HCT116 (cell line): Measurements from ENCODE around the gene TPBGL. TPM values are rescaled to one million over a fixed set of nuclear protein-coding genes. Genes with fewer than 3 reads are reported as not detected.

ENCODE experiments used
- ATAC-seq: fragments of 200-7000 bp; cut with Tn5 transposase; 2 replicates; pipeline ENCODE4 v1.9.1; 2020; ENCODE audit warnings: mild to moderate bottlenecking, moderate library complexity
- BruUV-seq: library from RNA; stranded (reverse); fragments of 400-500 nt; replicated peaks from 2 replicates; lab custom pipeline; 2021; lab: Mats Ljungman, UMichigan
- CTCF ChIA-PET: fragments of 300-600 bp; sonication (Branson Sonifier 250); formaldehyde crosslinking; loops from one replicate; lab custom pipeline; 2021; ENCODE audit warnings: antibody characterized with exemption; lab: Charles Lee
- POLR2A ChIA-PET: fragments of 300-600, 350-600 bp; sonication (Branson Sonifier 250); formaldehyde crosslinking; loops from one replicate; lab custom pipeline; 2021; ENCODE audit warnings: antibody characterized with exemption; lab: Charles Lee
- RAD21 ChIA-PET, 2 experiments: fragments of 300-600 bp; sonication (Branson Sonifier 250); formaldehyde crosslinking; loops; one replicate each; lab custom pipeline; 2023; ENCODE audit warnings: low total read pairs in 2 of 2; ENCODE audit not compliant: uncharacterized antibody in 2 of 2, unreplicated experiment in 2 of 2, low non-redundant PET in 1 of 2; lab: Charles Lee
- DNase-seq: peaks from one replicate; pipeline ENCODE4 v3.0.0-alpha.2; 2010; ENCODE audit warnings: low read depth, low spot score
- H2AFZ ChIP-seq: fragments of 200-600 bp; shearing (Covaris generic), sonication (generic); 2 replicates; pipeline ENCODE4 v1.6.1; 2017; ENCODE audit warnings: low read depth, mixed run types, mixed read lengths, antibody characterized with exemption, low read length; ENCODE audit not compliant: poor library complexity, severe bottlenecking
- H3K27ac ChIP-seq: 2 replicates; pipeline ENCODE4 v1.5.1; 2012; ENCODE audit warnings: low read depth, low read length
- H3K27me3 ChIP-seq: fragments of 200-600 bp; sonication (generic); 2 replicates; pipeline ENCODE4 v1.6.1; 2016; ENCODE audit warnings: mixed run types, low read length, mixed read lengths; ENCODE audit not compliant: insufficient read depth
- H3K36me3 ChIP-seq, 2 experiments: fragments of 200-500 bp in 1 of 2; fragments of 200-600 bp in 1 of 2; sonication (Bioruptor generic) in 1 of 2; sonication (generic) in 1 of 2; 2 replicates each; pipeline versions ENCODE4 v1.5.1 to v1.6.1; 2014 to 2016; ENCODE audit warnings: low read length in 2 of 2, inconsistent platforms in 1 of 2, mixed read lengths in 1 of 2, mixed run types in 1 of 2; ENCODE audit not compliant: insufficient read depth in 2 of 2, control insufficient read depth in 1 of 2
- H3K4me1 ChIP-seq, 2 experiments: fragments of 200-600 bp in 1 of 2; sonication (generic) in 1 of 2; 2 replicates each; pipeline versions ENCODE4 v1.5.1 to v1.6.1; 2012 to 2017; ENCODE audit warnings: low read length in 2 of 2, inconsistent platforms in 1 of 2, mild to moderate bottlenecking in 1 of 2, mixed read lengths in 1 of 2, mixed run types in 1 of 2, moderate library complexity in 1 of 2; ENCODE audit not compliant: insufficient read depth in 2 of 2, control insufficient read depth in 1 of 2
- H3K4me2 ChIP-seq: fragments of 200-600 bp; sonication (generic); 2 replicates; pipeline ENCODE4 v1.6.1; 2017; ENCODE audit warnings: mixed run types, low read length, mixed read lengths
- H3K4me3 ChIP-seq, 2 experiments: fragments of 200-600 bp in 1 of 2; sonication (generic) in 1 of 2; replicated peaks in 1 of 2; 2 replicates each; pipeline ENCODE4 v1.5.1; 2011 to 2016; ENCODE audit warnings: low read length in 2 of 2, control low read depth in 1 of 2, low read depth in 1 of 2, mild to moderate bottlenecking in 1 of 2, mixed read lengths in 1 of 2, mixed run types in 1 of 2
- H3K79me2 ChIP-seq: fragments of 200-600 bp; sonication (generic); 2 replicates; pipeline ENCODE4 v1.6.1; 2017; ENCODE audit warnings: mild to moderate bottlenecking, mixed run types, low read length, moderate library complexity, mixed read lengths; ENCODE audit not compliant: insufficient read depth
- H3K9ac ChIP-seq: fragments of 200-600 bp; sonication (generic); 2 replicates; pipeline ENCODE4 v1.6.1; 2016; ENCODE audit warnings: low read length, mixed read lengths
- H3K9me2 ChIP-seq: fragments of 200-600 bp; sonication (generic), shearing (Covaris generic); 2 replicates; pipeline ENCODE4 v1.6.1; 2017; ENCODE audit warnings: mixed run types, mild to moderate bottlenecking, moderate library complexity; ENCODE audit not compliant: insufficient read depth
- H3K9me3 ChIP-seq, 2 experiments: fragments of 200-500 bp in 1 of 2; fragments of 200-600 bp in 1 of 2; sonication (Bioruptor generic) in 1 of 2; sonication (generic) in 1 of 2; 2 replicates each; pipeline ENCODE4 v1.6.1; 2014 to 2017; ENCODE audit warnings: low read length in 2 of 2, mixed read lengths in 2 of 2, inconsistent platforms in 1 of 2, low read depth in 1 of 2, mild to moderate bottlenecking in 1 of 2, mixed run types in 1 of 2, moderate library complexity in 1 of 2; ENCODE audit not compliant: control insufficient read depth in 1 of 2, insufficient read depth in 1 of 2
- H4K20me1 ChIP-seq: fragments of 200-600 bp; sonication (generic), shearing (Covaris generic); 2 replicates; pipeline ENCODE4 v1.6.1; 2017; ENCODE audit warnings: mixed run types, mild to moderate bottlenecking, moderate library complexity; ENCODE audit not compliant: insufficient read depth
- ATF3 ChIP-seq: IDR thresholded peaks from 2 replicates; pipeline ENCODE4 v1.6.1; 2012
- CBX3 ChIP-seq: IDR thresholded peaks from 2 replicates; pipeline ENCODE4 v1.6.1; 2012; ENCODE audit warnings: low read depth
- CEBPB ChIP-seq: IDR thresholded peaks from 2 replicates; pipeline ENCODE4 v1.6.1; 2012; ENCODE audit warnings: low read depth
- CTCF ChIP-seq, 3 experiments: fragments of 200-600 bp in 1 of 3; sonication (generic) in 1 of 3; IDR thresholded peaks in 2 of 3; conservative IDR thresholded peaks in 1 of 3; 2 replicates each; pipeline ENCODE4 v1.5.1; 2012 to 2017; ENCODE audit warnings: low read depth in 2 of 3, low read length in 2 of 3, antibody characterized with exemption in 1 of 3, borderline replicate concordance in 1 of 3, control low read depth in 1 of 3, mild to moderate bottlenecking in 1 of 3, mixed read lengths in 1 of 3, mixed run types in 1 of 3, moderate library complexity in 1 of 3; ENCODE audit not compliant: insufficient read depth in 1 of 3
- EGR1 ChIP-seq: IDR thresholded peaks from 2 replicates; pipeline ENCODE4 v1.6.1; 2012; ENCODE audit warnings: low read depth
- ELF1 ChIP-seq: IDR thresholded peaks from 2 replicates; pipeline ENCODE4 v1.6.1; 2012; ENCODE audit warnings: low read depth, borderline replicate concordance
- EZH2 ChIP-seq: fragments of 200-600 bp; sonication (generic); IDR thresholded peaks from 2 replicates; pipeline ENCODE4 v1.6.1; 2017; ENCODE audit warnings: antibody characterized with exemption, mixed run types
- FOSL1 ChIP-seq: IDR thresholded peaks from 2 replicates; pipeline ENCODE4 v1.6.1; 2012; ENCODE audit warnings: low read depth
- JUND ChIP-seq: IDR thresholded peaks from 2 replicates; pipeline ENCODE4 v1.6.1; 2012
- MAX ChIP-seq: IDR thresholded peaks from 2 replicates; pipeline ENCODE4 v1.6.1; 2012
- POLR2A ChIP-seq: IDR thresholded peaks from 2 replicates; pipeline ENCODE4 v1.7.0; 2011; ENCODE audit warnings: borderline replicate concordance; ENCODE audit not compliant: insufficient read depth, insufficient read length; ENCODE audit errors: extremely low read depth
- POLR2AphosphoS5 ChIP-seq: IDR thresholded peaks from 2 replicates; pipeline ENCODE4 v1.6.1; 2011; ENCODE audit warnings: mild to moderate bottlenecking, low read depth, low read length, moderate library complexity
- REST ChIP-seq: IDR thresholded peaks from 2 replicates; pipeline ENCODE4 v1.6.1; 2012; ENCODE audit warnings: low read depth
- SIN3A ChIP-seq: IDR thresholded peaks from 2 replicates; pipeline ENCODE4 v1.6.1; 2012; ENCODE audit warnings: low read depth
- SRF ChIP-seq: IDR thresholded peaks from 2 replicates; pipeline ENCODE4 v1.6.1; 2012; ENCODE audit warnings: low read depth
- TCF7L2 ChIP-seq: IDR thresholded peaks from 2 replicates; pipeline ENCODE4 v1.7.0; 2011; ENCODE audit warnings: borderline replicate concordance, inconsistent platforms; ENCODE audit not compliant: insufficient read depth, insufficient read length; ENCODE audit errors: extremely low read depth
- YY1 ChIP-seq: IDR thresholded peaks from 2 replicates; pipeline ENCODE4 v1.6.1; 2011; ENCODE audit warnings: low read length, low read depth, moderate library complexity, mild to moderate bottlenecking; ENCODE audit not compliant: insufficient replicate concordance; ENCODE audit errors: extremely low read depth
- ZBTB33 ChIP-seq: IDR thresholded peaks from 2 replicates; pipeline ENCODE4 v1.6.1; 2011; ENCODE audit warnings: mild to moderate bottlenecking, low read length, moderate library complexity; ENCODE audit not compliant: insufficient replicate concordance; ENCODE audit errors: extremely low read depth
- ZNF274 ChIP-seq: fragments of 200-500 bp; sonication (Bioruptor generic); IDR thresholded peaks from 2 replicates; pipeline ENCODE4 v1.6.1; 2014; ENCODE audit warnings: mild to moderate bottlenecking, low read depth, low read length, inconsistent platforms
- intact Hi-C: fragments of 100-400 bp; cut with micrococcal nuclease; formaldehyde crosslinking; loops from 2 replicates; pipeline ENCODE4 v1.10.0; 2022
- total RNA-seq: library from RNA; stranded (reverse); gene quantifications from one replicate; pipeline ENCODE4 v1.2.1, GENCODE V29; 2021; ENCODE audit not compliant: unreplicated experiment

TPBGL gene
- total RNA-seq, 1 experiment from 2014 or later, result 0.12 TPM

GRCh38 chr11:75196426-75196825, 44.1 kb upstream of the TPBGL start:
- no peaks in the 10 kb centered on the region for H3K36me3 ChIP-seq
- H3K9me2 ChIP-seq, result no peaks in the 10 kb centered on the region
- TF ChIP-seq POLR2A (no peak), REST (no peak), CBX3 (no peak), EZH2 (no peak), MAX (no peak), CTCF (IDR thresholded peaks at IDR 0.05 in 2 of 3, conservative IDR thresholded peaks at IDR 0.05 in 1 of 3; ENCODE audit: borderline replicate concordance in 1 of 3, insufficient read depth in 1 of 3, low read depth in 2 of 3, low read length in 2 of 3) (no peak), ZBTB33 (no peak), TCF7L2 (no peak), ATF3 (no peak), YY1 (no peak), JUND (no peak), ELF1 (no peak), FOSL1 (no peak), EGR1 (no peak), ZNF274 (no peak), POLR2AphosphoS5 (no peak), SIN3A (no peak), SRF (no peak), CEBPB (no peak)
- 0 out of 2 replicates have a peak, but pooled peaks cover 3% of the 10 kb centered on the region for H3K27me3 ChIP-seq
- H3K4me2 ChIP-seq, result no peak overlapping the region
- H4K20me1 ChIP-seq, result no peaks in the 10 kb centered on the region
- H3K9me3 ChIP-seq, result no peaks in the 10 kb centered on the region
- no peaks in the 10 kb centered on the region for H3K79me2 ChIP-seq
- H2AFZ ChIP-seq, result no peak overlapping the region
- ChIA-PET POLR2A (no interaction called here), RAD21 (no interaction called here), CTCF (interaction anchor here (1.0 to 3.5 kb wide), 2 partner anchors 9 to 56 kb away, joined by 5 to 29 read pairs; no protein-coding TSS in a partner anchor)
- intact Hi-C loops, result no loop called here
- no TSS peak for BruUV-seq
- no peak overlapping the region for H3K27ac ChIP-seq
- no peaks in the 10 kb centered on the region for H3K4me1 ChIP-seq
- DNase-seq (no peak), ATAC-seq (no peak)
- no peak overlapping the region for H3K9ac ChIP-seq
- no peak overlapping the region for H3K4me3 ChIP-seq
